ENCODE data around the gene PPP2R5C.
"Not testable (repeated sequence)": the region's sequence is repeated elsewhere in the genome, so short reads cannot be mapped to it uniquely, and the experiment has no call there.

The PPP2R5C gene

GRCh38 chr14:101958418-101959180 is 197.1 kb downstream of the PPP2R5C start:
- no peak for DNase-seq

- DNase-seq: no peak
Observed at GRCh38 chr14:101959277-101959676, 197.8 kb downstream of the PPP2R5C start.

- peak; percentile 53 for DNase-seq
Observed at GRCh38 chr14:101960225-101960624, 198.7 kb downstream of the PPP2R5C start.

DNA sequence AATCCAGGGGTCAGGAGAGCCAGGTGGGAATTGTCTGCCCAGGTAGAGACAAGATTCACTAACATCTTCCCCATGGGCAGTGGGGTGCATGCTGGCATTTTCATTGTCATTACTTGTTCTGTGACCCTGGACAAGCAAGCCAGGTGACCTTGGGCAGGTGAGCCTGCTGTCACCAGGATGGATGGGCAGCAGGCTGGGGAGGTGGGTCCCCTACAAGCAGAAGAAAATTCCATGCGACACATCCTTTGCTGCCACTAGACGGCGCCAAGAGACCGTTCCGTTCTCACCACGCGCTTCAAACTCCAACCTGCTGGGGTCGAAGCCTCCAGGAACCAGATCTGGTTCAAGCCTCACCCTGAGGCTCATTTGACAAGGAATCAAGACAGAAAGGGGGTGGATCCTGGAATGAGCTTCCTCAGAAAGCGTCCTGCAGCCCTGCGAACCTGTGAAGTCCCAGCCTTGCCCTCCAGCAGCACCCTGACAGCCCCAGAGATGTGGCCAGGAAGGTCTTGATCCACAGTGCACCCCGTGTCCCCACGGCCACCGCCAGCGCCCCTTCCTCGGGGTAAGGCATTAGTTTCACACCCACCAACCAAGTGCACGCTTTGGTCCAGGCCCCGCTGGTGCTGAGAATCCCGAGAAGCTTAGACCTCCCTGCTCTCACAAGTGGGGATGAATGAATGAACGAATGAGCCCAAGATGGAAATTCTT is 199.7 kb downstream of the PPP2R5C start:
- DNase-seq: peak; percentile 83

DNA sequence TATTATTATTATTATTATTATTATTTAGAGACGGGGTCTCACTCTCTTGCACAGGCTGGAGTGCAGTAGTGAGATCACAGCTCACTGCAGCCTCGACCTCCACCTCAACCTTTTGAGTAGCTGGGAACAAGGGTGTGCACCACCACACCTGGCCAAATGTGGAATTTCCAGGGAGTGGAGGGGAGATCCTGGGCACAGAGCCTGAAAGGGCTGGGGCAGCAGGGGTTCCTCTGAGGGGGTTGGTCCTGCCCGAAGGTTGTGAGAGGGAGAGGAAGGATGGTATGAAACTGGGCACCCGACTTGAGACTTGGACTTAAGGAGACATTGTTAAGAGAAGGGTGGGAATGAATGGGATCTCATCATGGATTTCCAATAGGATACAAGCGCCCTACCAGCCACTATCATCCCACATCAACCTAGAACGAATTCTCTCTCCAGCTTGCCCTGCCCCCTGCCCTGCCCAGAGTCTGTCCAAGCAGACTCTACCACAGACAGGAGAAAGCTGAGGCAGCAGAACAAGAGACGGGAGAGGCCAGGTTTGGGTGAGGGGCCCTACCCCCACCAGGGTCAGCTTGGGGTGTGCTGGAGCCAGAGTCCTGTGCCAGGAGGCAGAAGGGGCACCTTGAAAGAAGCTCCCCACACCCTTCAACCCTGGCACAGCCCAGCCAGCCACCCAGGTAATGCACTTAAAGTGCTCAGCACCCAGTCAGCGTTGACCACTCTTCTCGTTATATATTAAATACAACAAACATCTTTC is 200.4 kb downstream of the PPP2R5C start:
- no peak for DNase-seq

DNA sequence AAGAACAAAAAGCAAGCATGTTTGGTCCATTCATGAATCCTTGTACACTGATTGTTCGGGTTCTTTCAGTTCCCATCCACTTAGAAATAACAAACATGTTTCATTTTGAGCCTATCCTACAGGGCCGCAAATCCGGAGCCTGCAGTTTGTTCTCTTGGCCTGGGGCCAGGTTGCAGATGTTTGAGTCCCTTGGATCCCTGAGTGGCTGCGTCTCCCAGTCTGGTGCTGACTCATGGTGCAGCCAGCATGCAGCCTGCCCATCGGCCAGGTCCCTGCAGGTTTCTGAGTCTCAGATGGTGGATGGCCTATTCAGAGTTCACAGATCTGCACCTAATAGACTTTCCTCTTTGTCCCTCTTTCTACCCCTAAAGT is 201.0 kb downstream of the PPP2R5C start:
- DNase-seq: no peak

DNA sequence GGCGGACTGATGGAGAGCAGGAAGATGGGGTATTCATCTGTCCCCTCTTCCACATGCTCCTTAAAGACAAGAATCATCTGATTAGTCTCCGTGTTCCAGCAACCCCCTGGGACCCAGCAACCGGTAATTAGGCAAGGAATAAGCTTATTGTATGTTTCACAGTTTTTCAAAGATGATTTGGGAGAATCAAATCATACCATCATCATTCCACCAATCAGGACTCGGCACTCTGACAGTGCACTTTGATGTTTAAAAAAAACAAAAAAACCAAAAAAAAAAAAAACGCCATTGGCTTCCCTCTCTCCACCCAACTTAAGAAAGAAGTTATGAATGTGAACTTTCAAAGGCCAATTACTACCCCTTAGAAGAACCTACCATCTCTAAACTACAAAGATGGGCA is 201.5 kb downstream of the PPP2R5C start:
- no peak for DNase-seq

GRCh38 chr14:101963656-101964296 is 202.3 kb downstream of the PPP2R5C start:
- DNase-seq: no peak

GRCh38 chr14:101964297-101965180 is 203.0 kb downstream of the PPP2R5C start, which contains the start of gene DYNC1H1:
Gene DYNC1H1 (plus strand): TSS chr14:101964573. CDS start chr14:101964692, 119 bp downstream.
- DNase-seq: peak; percentile 90

DNA sequence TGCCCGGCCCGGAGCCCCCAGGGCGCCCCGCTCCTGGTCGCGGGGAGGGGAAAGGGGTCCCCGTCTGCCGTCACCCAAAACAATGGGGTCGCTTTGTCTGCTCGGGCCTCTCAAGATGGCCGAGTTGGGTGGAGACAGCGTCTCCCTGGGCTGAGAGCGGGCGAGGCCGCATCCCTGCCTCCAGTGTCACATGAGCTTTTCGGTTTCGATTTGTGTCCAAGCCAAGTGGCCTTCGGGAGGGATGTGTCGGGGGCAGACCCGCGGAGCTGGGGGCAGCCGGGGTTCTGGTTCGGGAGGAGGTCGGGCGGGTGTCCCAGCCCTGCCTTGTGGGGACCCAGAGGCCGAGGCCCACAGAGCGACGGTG is 203.7 kb downstream of the PPP2R5C start:
- DNase-seq: peak; percentile 75

DNA sequence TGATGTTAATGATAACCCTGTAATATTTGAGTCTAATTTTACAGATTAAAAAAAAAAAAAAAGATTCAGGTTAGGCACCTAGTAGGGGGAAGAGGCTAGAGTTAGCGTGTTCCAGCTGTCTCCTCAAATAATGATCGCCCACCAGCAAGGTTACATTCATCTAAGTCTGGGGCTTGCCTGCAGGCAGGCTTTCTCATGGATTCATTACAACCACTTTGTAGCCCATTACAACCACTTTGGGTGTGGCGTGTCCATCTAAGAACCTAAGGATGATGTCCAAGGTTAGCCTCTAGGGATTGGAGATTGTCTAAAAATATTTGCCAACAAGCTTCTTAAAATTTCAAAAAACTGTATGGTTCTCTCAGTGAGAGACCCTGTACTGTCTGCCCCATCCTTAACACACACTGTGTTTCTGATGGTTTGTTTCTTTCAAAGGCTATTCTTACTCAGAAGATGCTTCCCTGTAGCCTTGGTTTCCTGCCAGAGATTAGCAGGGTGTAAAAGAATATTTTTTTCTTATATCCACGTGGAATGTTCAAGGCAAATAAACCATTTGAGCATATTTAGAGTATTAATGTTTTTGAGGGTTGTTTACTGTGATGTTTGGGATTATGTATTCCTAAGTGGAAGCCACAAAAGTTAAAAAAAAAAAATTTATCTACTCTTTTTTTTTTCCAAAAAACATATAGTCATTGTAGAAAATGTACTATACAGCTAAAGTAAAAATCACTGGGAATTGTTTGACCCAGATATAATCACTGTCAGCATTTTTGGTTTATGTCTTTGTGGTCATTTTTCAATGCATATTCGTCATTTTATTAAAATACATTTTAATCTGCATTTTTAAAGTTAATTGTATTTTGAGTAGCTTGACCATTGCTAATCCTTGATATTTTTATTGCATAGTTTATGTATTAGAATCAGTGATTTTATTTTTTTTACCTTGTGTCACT is 204.5 kb downstream of the PPP2R5C start:
- DNase-seq: no peak

DNA sequence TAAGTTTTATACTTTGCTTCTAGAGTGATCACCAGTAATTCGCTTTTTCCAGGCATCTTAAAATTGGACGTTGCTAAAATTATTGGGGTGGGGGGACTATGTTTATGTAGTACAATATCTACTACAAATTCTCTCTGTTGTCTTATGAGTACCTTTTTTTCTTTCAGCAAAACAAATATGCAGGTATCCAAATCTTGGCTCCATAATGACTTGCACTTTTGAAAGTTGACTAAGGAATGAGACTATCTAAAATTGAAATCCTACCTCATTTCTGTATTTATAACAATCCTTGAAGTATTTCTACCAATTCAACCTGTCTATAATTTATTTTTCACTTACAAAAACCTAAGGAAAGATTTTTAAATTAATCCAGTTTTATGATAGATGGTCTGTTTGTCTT is 205.2 kb downstream of the PPP2R5C start:
- no peak for DNase-seq

DNA sequence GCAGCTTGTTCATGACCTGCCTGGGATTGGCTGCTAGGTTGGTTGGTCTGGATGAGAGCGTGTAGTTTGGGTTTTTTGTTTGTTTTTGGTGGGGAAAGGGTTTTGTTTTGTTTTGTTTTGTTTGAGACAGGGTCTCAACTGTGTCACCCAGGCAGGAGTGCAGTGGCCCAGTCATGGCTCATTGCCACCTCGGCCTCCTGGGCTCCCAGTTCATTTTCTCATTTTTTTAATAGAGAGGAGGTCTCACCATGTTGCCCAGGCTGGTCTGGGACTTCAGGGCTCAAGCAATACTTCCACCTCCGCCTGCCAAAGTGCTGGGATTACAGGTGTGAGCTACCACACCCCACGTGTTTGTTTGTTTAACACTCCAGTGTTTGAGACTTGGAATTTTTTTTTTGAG is 206.7 kb downstream of the PPP2R5C start:
- peak; percentile 16 for DNase-seq

GRCh38 chr14:101969481-101969880 is 208.0 kb downstream of the PPP2R5C start:
- DNase-seq: no peak

DNA sequence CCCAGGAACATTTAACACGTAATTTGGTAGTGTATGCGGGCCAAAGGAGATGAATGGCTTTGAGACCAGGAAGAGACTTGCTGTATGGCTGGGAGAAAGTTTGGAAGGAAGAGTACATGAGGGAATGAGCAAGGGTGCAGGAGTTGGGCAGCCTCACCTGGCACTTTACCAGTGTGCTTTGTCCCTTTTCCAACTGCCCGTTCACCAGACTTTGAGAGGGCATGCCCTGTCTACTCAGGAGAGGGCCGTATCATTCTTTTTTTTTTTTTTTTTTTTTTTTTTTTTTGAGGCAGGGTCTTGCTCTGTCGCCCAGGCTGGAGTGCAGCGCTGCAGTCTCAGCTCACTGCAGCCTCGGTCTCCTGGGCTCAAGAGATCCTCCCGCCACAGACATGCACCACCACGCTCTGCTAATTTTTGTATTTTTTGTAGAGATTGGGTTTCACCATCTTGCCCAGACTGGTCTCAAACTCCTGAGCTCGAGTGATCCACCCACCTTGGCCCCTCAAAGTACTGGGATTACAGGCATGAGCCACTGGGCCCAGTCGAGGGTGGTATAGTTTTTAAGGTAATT is 209.4 kb downstream of the PPP2R5C start:
- no peak for DNase-seq

DNA sequence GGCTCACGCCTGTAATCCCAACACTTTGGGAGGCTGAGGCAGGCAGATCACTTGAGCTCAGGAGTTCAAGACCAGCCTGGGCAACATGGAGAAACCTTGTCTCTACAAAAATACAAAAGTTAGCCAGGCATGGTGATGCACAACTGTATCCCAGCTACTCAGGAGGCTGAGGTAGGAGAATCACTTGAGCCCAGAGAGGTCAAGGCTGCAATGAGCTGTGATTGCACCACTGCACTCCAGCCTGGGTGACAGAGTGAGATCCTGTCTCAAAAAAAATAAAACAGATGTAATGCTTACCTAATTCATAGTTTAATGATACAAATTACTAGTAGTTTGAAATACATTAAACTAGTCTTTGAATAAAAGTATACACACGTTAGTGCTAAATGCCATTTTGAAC is 209.9 kb downstream of the PPP2R5C start:
- not testable (repeated sequence) for DNase-seq

- DNase-seq: no peak
Observed at GRCh38 chr14:101972126-101972866, 210.8 kb downstream of the PPP2R5C start.

- no peak for DNase-seq
Observed at GRCh38 chr14:101973356-101973755, 211.8 kb downstream of the PPP2R5C start.

DNA sequence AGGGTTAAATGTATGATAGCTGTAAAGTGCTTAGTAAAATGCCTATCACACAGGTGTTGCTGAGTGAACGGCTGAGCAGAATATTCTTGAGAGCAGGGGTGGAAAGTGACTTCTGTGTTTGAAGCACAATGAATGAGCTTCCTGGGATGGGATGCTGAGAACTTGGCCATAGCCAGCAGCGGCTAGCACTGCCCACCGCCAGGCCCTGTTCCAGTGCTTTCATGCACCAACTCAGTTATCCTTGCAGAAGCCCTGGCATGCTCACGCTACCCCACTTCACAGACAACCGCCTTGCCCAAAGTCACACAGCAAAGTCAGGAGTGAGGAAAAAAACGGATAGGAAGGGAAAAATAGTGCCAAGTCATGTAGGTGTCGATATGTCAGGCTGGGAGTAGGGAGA is 213.7 kb downstream of the PPP2R5C start:
- no peak for DNase-seq

Measured in stimulated activated CD8-positive, alpha-beta memory T cell treated with anti-CD3 and anti-CD28 coated beads, Interleukin-4, amount 100 ng/mL, for 48 hours (primary cell).